ENCODE results near the gene LEP.
"Not testable (repeated sequence)": the region's sequence is repeated elsewhere in the genome, so short reads cannot be mapped to it uniquely, and the experiment has no call there.

DNA sequence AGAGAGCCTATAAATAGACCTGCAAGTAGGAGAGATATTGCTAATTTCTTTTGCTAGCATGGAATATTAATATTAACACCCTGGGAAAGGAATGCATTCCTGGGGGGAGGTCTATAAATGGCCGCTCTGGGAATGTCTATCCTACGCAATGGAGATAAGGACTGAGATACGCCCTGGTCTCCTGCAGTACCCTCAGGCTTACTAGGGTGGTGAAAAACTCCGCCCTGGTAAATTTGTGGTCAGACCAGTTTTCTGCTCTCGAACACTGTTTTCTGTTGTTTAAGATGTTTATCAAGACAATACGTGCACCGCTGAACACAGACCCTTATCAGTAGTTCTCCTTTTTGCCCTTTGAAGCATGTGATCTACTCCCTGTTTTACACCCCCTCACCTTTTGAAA, 1.9 kb upstream of the LEP start:
- not testable (repeated sequence) for TF ChIP-seq POLR2A (IDR thresholded peaks at IDR 0.05; ENCODE audit: low read length); GATA1 (IDR thresholded peaks at IDR 0.05; ENCODE audit: low read depth, low read length)
